BLaER1 treated with 17β-estradiol and CSF1 and Interleukin-3, amounts not matched to agents 10 nM and 100 nM (cell line): ENCODE data around the gene STARD3.
A peak's percentile ranks its signal among the peaks of the same experiment; 100 is the strongest.

Experiments used
- H3K27ac ChIP-seq, 11 experiments: shearing (Covaris generic); formaldehyde crosslinking; 2 replicates each; pipeline ENCODE4 v1.8.1; 2022
- H3K27me3 ChIP-seq, 11 experiments: shearing (Covaris generic); formaldehyde crosslinking; 2 replicates each; pipeline ENCODE4 v1.8.1; 2022
- H3K36me3 ChIP-seq, 11 experiments: shearing (Covaris generic); formaldehyde crosslinking; 2 replicates each; pipeline ENCODE4 v1.8.1; 2022
- H3K4me1 ChIP-seq, 10 experiments: shearing (Covaris generic); formaldehyde crosslinking; 2 replicates each; pipeline ENCODE4 v1.8.1; 2022
- H3K4me2 ChIP-seq, 11 experiments: shearing (Covaris generic); formaldehyde crosslinking; 2 replicates each; pipeline ENCODE4 v1.8.1; 2022
- H3K4me3 ChIP-seq, 10 experiments: shearing (Covaris generic); formaldehyde crosslinking; 2 replicates each; pipeline ENCODE4 v1.8.1; 2022
- H3K9ac ChIP-seq, 11 experiments: shearing (Covaris generic); formaldehyde crosslinking; 2 replicates each; pipeline ENCODE4 v1.8.1; 2022
- H3K9me3 ChIP-seq, 11 experiments: shearing (Covaris generic); formaldehyde crosslinking; replicated peaks in 1 of 11; 2 replicates each; pipeline ENCODE4 v1.8.1; 2022
- H4K20me1 ChIP-seq, 11 experiments: shearing (Covaris generic); formaldehyde crosslinking; 2 replicates each; pipeline ENCODE4 v1.8.1; 2022
- Cebpa-rat ChIP-seq, 11 experiments: shearing (Covaris generic); IDR thresholded peaks; 2 replicates each; pipeline ENCODE4 v1.8.1; 2022

STARD3 gene

DNA sequence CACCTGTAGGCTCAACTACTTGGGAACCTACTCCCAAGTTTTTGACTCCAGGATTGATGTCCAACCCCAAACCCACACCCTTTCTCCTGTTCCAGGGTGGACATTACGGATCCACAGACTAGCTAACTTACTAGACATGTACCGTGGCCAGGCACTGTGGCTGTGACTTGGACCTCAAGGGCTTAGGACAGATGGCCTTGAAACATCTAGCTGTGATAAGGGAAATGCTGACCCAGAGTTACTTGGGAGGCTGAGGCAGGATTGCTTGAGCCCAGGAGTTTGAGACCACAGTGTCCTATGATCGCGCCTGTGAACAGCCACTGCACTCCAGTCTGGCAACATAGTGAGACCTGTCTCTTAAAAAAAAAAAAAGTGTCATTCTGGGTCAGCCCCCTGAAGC is 4.2 kb downstream of the STARD3 start:
- H3K4me1 ChIP-seq, result peaks cover 67 to 92% (median 78%) of the 10 kb centered on the region in 10 experiments
- H4K20me1 ChIP-seq, result peaks cover 63 to 86% (median 80%) of the 10 kb centered on the region in 11 experiments

GRCh38 chr17:39641883-39642282 is 4.9 kb downstream of the STARD3 start:
- H3K9me3 ChIP-seq, result no peaks in the 10 kb centered on the region
- H3K9ac ChIP-seq, result no peak overlapping the region
- no peak overlapping the region; a peak in 1 of 22 replicates for H3K27ac ChIP-seq
- no peaks in the 10 kb centered on the region for H3K27me3 ChIP-seq
- H3K4me1 ChIP-seq, result peaks cover 59 to 93% (median 72%) of the 10 kb centered on the region in 10 experiments
- H3K36me3 ChIP-seq, result peaks cover 0 to 18% (median 6%) of the 10 kb centered on the region in 11 experiments; a peak in 8 of 22 replicates
- no peak for TF ChIP-seq Cebpa-rat (IDR thresholded peaks at IDR 0.05)
- no peak overlapping the region; a peak in 1 of 20 replicates for H3K4me3 ChIP-seq
- peak overlapping the region in 10 of 11 experiments; percentile 0 to 99 (median 78); a peak in 15 of 22 replicates for H3K4me2 ChIP-seq
- peaks cover 63 to 94% (median 88%) of the 10 kb centered on the region in 11 experiments for H4K20me1 ChIP-seq

More for the DNA sequence above, 4.2 kb downstream of the STARD3 start:
- Histone ChIP-seq H3K27ac (peak overlapping the region in 2 of 11 experiments; percentile 5 to 37; a peak in 2 of 22 replicates), H3K4me2 (peak overlapping the region; percentile 19 to 99 (median 63); a peak in 19 of 22 replicates), H3K9me3 (no peaks in the 10 kb centered on the region), H3K36me3 (peaks cover 0 to 12% (median 6%) of the 10 kb centered on the region in 11 experiments; a peak in 7 of 22 replicates), H3K27me3 (no peaks in the 10 kb centered on the region), H3K4me3 (no peak overlapping the region), H3K9ac (peak overlapping the region in 5 of 11 experiments; percentile 17 to 96 (median 30); a peak in 3 of 22 replicates)
- no peak for TF ChIP-seq Cebpa-rat (IDR thresholded peaks at IDR 0.05)

GRCh38 chr17:39642291-39643074 is 5.5 kb downstream of the STARD3 start:
- no peak overlapping the region; a peak in 2 of 22 replicates for H3K27ac ChIP-seq
- no peak overlapping the region for H3K9ac ChIP-seq
- H3K4me3 ChIP-seq, result no peak overlapping the region; a peak in 1 of 20 replicates
- H3K4me1 ChIP-seq, result peaks cover 59 to 94% (median 71%) of the 10 kb centered on the region in 10 experiments
- TF ChIP-seq Cebpa-rat (IDR thresholded peaks at IDR 0.05), result no peak
- no peaks in the 10 kb centered on the region for H3K27me3 ChIP-seq
- peaks cover 63 to 100% (median 93%) of the 10 kb centered on the region in 11 experiments for H4K20me1 ChIP-seq
- no peaks in the 10 kb centered on the region for H3K9me3 ChIP-seq
- peak overlapping the region in 9 of 11 experiments; percentile 20 to 99 (median 94); a peak in 16 of 22 replicates for H3K4me2 ChIP-seq
- peaks cover 0 to 20% (median 6%) of the 10 kb centered on the region in 11 experiments; a peak in 8 of 22 replicates for H3K36me3 ChIP-seq

- Histone ChIP-seq H3K4me3 (no peak overlapping the region; a peak in 1 of 20 replicates), H4K20me1 (peaks cover 64 to 100% (median 97%) of the 10 kb centered on the region in 11 experiments), H3K36me3 (peaks cover 0 to 22% (median 8%) of the 10 kb centered on the region in 11 experiments; a peak in 9 of 22 replicates), H3K4me1 (peaks cover 51 to 87% (median 64%) of the 10 kb centered on the region in 10 experiments), H3K9me3 (no peaks in the 10 kb centered on the region), H3K9ac (peak overlapping the region in 2 of 11 experiments; percentile 4 to 10; a peak in 2 of 22 replicates), H3K4me2 (peak overlapping the region in 9 of 11 experiments; percentile 20 to 99 (median 94); a peak in 16 of 22 replicates), H3K27ac (no peak overlapping the region; a peak in 1 of 22 replicates), H3K27me3 (no peaks in the 10 kb centered on the region)
- TF ChIP-seq Cebpa-rat (IDR thresholded peaks at IDR 0.05), result no peak
Observed at GRCh38 chr17:39643271-39643670, 6.3 kb downstream of the STARD3 start.

DNA sequence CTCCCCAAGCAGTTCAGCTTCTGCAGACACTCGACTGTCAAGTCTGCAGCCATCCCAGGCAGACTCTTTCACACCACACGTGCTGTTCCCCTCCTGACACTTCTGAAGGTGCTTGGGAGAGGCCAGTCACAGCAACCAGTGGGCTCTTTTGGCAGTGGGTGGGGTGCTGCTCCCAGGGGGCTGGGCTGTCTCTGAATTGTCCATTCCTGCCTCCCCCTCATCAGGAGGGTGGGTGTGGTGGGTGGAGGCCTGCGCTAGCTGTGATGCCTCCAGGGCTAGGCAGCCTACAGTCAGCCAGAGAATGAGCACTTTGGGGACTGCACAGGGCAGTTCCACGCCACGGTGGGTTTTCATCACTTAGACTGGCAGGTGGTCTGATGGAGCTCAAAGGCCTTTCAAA is 10.3 kb downstream of the STARD3 start:
- H3K4me1 ChIP-seq, result peaks cover 31 to 84% (median 52%) of the 10 kb centered on the region in 10 experiments
- H3K4me3 ChIP-seq, result no peak overlapping the region
- no peak overlapping the region for H3K27ac ChIP-seq
- H3K36me3 ChIP-seq, result peaks cover 0 to 35% (median 12%) of the 10 kb centered on the region in 11 experiments; a peak in 10 of 22 replicates
- peaks cover 67 to 100% (median 99%) of the 10 kb centered on the region in 11 experiments for H4K20me1 ChIP-seq
- no peaks in the 10 kb centered on the region for H3K9me3 ChIP-seq
- no peak overlapping the region for H3K4me2 ChIP-seq
- no peaks in the 10 kb centered on the region for H3K27me3 ChIP-seq
- H3K9ac ChIP-seq, result no peak overlapping the region
- TF ChIP-seq Cebpa-rat (IDR thresholded peaks at IDR 0.05), result no peak

DNA sequence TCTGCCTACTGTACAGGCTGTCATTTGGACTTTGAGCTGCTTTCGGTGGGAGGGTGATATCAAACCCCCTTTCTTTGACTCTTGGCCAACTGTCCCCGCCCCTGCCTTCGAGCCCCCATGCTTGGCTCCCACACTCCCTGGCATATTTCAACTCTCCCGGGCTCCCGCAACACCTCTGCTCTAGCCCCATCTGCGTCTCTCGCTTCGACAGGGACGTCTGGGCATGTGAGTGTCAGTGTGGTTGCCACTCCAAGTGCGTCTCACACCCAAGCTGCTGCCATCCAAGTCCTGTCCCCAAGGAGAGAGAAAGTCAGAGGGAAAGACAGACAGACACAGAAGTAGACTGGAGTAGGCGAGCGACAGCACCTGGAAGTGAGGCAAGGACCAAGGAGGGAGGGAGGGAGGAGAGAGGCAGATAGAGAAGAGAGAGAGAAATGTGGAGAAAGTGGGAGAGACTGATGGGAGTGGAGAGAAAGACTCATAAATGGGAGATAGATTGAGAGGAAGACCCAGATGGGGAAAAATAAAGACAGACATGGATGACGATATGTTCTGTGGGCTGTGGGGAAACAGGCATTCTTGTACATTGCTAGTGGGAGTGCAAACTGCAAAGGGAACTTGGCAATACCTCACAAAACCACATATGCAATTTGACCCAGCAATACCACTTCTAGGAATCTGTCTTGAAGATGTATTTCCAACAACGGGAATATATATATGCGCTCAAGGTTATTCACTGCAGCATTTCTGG is 11.8 kb downstream of the STARD3 start:
- H3K4me1 ChIP-seq, result peaks cover 23 to 81% (median 42%) of the 10 kb centered on the region in 10 experiments

DNA sequence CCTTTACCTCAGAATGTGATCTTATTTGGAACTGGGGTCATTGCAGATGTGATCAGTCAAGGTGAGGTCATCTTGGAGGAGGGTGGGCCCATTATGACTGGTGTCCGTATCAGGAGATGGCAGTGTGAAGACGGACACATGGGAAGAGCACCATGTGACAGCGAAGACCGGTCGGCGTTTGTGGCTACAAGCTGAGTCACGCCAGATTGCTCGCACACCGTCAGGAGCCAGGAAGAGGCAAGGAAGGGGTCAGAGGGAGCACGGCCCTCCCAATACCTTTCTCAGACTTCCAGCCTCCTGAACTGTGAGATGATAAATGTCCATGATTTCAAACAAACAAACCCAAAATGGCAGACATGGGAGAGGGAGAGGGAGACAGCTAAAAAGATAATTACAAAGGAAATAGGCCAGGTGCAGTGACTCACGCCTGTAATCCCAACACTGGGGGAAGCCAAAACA is 13.2 kb downstream of the STARD3 start:
- no peaks in the 10 kb centered on the region for H3K9me3 ChIP-seq
- H3K4me3 ChIP-seq, result no peak overlapping the region
- peak overlapping the region in 7 of 11 experiments; percentile 27 to 63 (median 55); a peak in 8 of 22 replicates for H3K4me2 ChIP-seq
- peaks cover 65 to 100% (median 99%) of the 10 kb centered on the region in 11 experiments for H4K20me1 ChIP-seq
- TF ChIP-seq Cebpa-rat (IDR thresholded peaks at IDR 0.05), result no peak
- H3K27ac ChIP-seq, result no peak overlapping the region
- H3K27me3 ChIP-seq, result no peaks in the 10 kb centered on the region
- peaks cover 23 to 67% (median 39%) of the 10 kb centered on the region in 10 experiments for H3K4me1 ChIP-seq
- no peak overlapping the region for H3K9ac ChIP-seq
- H3K36me3 ChIP-seq, result peaks cover 0 to 49% (median 24%) of the 10 kb centered on the region in 11 experiments; a peak in 17 of 22 replicates

More for the DNA sequence above, 11.8 kb downstream of the STARD3 start:
- Histone ChIP-seq H3K4me3 (no peak overlapping the region), H3K9ac (0 out of 22 replicates have a peak overlapping the region, but pooled peaks of 1 of the 11 experiments have one; percentile 8), H3K4me2 (0 out of 22 replicates have a peak overlapping the region, but pooled peaks of 1 of the 11 experiments have one; percentile 11), H3K9me3 (no peaks in the 10 kb centered on the region), H3K27ac (no peak overlapping the region), H4K20me1 (peaks cover 67 to 100% (median 99%) of the 10 kb centered on the region in 11 experiments), H3K27me3 (no peaks in the 10 kb centered on the region), H3K36me3 (peaks cover 0 to 41% (median 19%) of the 10 kb centered on the region in 11 experiments; a peak in 14 of 22 replicates)
- TF ChIP-seq Cebpa-rat (IDR thresholded peaks at IDR 0.05), result no peak

DNA sequence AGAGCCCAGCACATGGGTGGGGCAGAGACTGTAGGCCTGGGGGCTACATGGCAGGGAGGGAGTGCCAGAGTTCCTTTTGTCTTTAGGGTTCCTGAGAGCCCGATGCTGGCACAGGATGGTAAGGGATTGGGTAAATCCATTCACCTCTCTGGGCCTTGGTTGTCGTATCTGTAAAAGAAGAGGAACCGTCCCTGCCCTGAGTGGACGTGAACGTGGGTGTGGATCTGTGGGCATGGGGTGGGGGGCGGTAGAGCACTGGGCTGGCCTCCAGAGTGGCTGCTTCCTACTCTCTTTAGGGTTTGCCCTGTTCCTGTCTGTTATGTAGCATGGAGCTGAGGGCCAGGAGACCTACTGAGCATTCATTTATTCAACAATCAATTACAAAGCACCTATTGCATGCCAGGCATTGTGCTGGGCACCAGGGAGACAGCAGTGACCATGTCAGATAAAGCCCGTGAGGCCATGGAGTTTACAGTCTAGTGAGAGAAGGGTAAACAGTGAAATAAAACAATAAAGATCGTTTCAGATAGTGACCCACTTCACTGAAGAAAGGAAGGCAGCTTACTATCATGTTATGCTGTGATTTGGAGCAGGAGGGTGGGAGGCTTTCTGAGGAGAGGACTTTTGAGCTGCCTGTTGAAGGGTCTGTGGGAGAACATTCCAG is 15.1 kb downstream of the STARD3 start:
- Histone ChIP-seq H3K9ac (peak overlapping the region in 4 of 11 experiments; percentile 5 to 45 (median 18); a peak in 5 of 22 replicates), H3K4me1 (peaks cover 23 to 50% (median 37%) of the 10 kb centered on the region in 10 experiments), H3K27ac (no peak overlapping the region; a peak in 1 of 22 replicates), H3K27me3 (no peaks in the 10 kb centered on the region), H3K4me2 (peak overlapping the region in 10 of 11 experiments; percentile 27 to 67 (median 55); a peak in 16 of 22 replicates), H4K20me1 (peaks cover 73 to 98% (median 97%) of the 10 kb centered on the region in 11 experiments), H3K9me3 (no peaks in the 10 kb centered on the region), H3K36me3 (peaks cover 0 to 53% (median 35%) of the 10 kb centered on the region in 11 experiments; a peak in 17 of 22 replicates), H3K4me3 (no peak overlapping the region)
- no peak for TF ChIP-seq Cebpa-rat (IDR thresholded peaks at IDR 0.05)
